Immature natural killer cell (primary cell): ENCODE measurements around the gene CSF2. TPM values are rescaled to one million over a fixed set of nuclear protein-coding genes. Genes with fewer than 3 reads are reported as not detected.

Experiments used
- DNase-seq, 3 donors: peaks; one replicate each; pipeline ENCODE4 v3.0.0; 2022; ENCODE audit warnings: mixed read lengths in 1 of 3
- H3K27ac Mint-ChIP-seq, 6 donors: one replicate each; pipeline ENCODE4 v1.8.0; 2020; ENCODE audit warnings: mixed read lengths in 6 of 6, mild to moderate bottlenecking in 5 of 6, inconsistent platforms in 4 of 6, moderate library complexity in 3 of 6
- H3K27me3 Mint-ChIP-seq, 3 donors: one replicate each; pipeline ENCODE4 v1.8.0; 2020 to 2021; ENCODE audit warnings: low read depth in 3 of 3, mild to moderate bottlenecking in 3 of 3, mixed read lengths in 3 of 3, moderate library complexity in 3 of 3, inconsistent platforms in 1 of 3
- H3K36me3 Mint-ChIP-seq, 3 donors: one replicate each; pipeline ENCODE4 v1.8.0; 2020; ENCODE audit warnings: mixed read lengths in 3 of 3, inconsistent platforms in 2 of 3, mild to moderate bottlenecking in 2 of 3
- H3K4me1 Mint-ChIP-seq, 2 donors: one replicate each; pipeline ENCODE4 v1.8.0; 2020; ENCODE audit warnings: inconsistent platforms in 2 of 2, mild to moderate bottlenecking in 2 of 2, mixed read lengths in 2 of 2, moderate library complexity in 1 of 2
- H3K4me3 Mint-ChIP-seq, 5 donors: one replicate each; pipeline ENCODE4 v1.8.0; 2020; ENCODE audit warnings: mild to moderate bottlenecking in 5 of 5, mixed read lengths in 5 of 5, inconsistent platforms in 3 of 5, moderate library complexity in 3 of 5
- H3K9me3 Mint-ChIP-seq, 6 donors: one replicate each; pipeline ENCODE4 v1.8.0; 2020; ENCODE audit warnings: mild to moderate bottlenecking in 6 of 6, mixed read lengths in 6 of 6, inconsistent platforms in 4 of 6, moderate library complexity in 3 of 6
- polyA plus RNA-seq, 3 donors: library from polyadenylated mRNA; unstranded; fragments of 300-500 nt; fragmentation: Illumina TruSeq; gene quantifications; one replicate each; pipeline ENCODE4 v1.2.3, GENCODE V29; 2021

The CSF2 gene
- polyA plus RNA-seq = under 1 TPM in 2 of 3 donors, not detected in 1; 0.43 to 0.86 TPM

DNA sequence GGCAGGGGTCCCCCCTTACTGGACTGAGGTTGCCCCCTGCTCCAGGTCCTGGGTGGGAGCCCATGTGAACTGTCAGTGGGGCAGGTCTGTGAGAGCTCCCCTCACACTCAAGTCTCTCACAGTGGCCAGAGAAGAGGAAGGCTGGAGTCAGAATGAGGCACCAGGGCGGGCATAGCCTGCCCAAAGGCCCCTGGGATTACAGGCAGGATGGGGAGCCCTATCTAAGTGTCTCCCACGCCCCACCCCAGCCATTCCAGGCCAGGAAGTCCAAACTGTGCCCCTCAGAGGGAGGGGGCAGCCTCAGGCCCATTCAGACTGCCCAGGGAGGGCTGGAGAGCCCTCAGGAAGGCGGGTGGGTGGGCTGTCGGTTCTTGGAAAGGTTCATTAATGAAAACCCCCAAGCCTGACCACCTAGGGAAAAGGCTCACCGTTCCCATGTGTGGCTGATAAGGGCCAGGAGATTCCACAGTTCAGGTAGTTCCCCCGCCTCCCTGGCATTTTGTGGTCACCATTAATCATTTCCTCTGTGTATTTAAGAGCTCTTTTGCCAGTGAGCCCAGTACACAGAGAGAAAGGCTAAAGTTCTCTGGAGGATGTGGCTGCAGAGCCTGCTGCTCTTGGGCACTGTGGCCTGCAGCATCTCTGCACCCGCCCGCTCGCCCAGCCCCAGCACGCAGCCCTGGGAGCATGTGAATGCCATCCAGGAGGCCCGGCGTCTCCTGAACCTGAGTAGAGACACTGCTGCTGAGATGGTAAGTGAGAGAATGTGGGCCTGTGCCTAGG, at the start of gene CSF2:
TSS of gene CSF2 (plus strand) at position 559 of the 783 bp plus-strand sequence. CDS start at position 594, 35 bp downstream.
- peaks cover 66 to 74% of the 10 kb centered on the region in 2 donors for H3K4me1 Mint-ChIP-seq
- peak within 1 kb of the TSS in 4 of 5 donors; percentile 21 to 56 (median 33) for H3K4me3 Mint-ChIP-seq
- peaks cover 0 to 3% (median 0%) of the 10 kb centered on the region in 3 donors for H3K27me3 Mint-ChIP-seq
- H3K36me3 Mint-ChIP-seq = no peaks in the 10 kb centered on the region
- peak within 1 kb of the TSS in 4 of 6 donors; percentile 49 to 72 (median 62) for H3K27ac Mint-ChIP-seq
- no peaks in the 10 kb centered on the region for H3K9me3 Mint-ChIP-seq
- peak in 1 of 3 donors; percentile 23 for DNase-seq

DNA sequence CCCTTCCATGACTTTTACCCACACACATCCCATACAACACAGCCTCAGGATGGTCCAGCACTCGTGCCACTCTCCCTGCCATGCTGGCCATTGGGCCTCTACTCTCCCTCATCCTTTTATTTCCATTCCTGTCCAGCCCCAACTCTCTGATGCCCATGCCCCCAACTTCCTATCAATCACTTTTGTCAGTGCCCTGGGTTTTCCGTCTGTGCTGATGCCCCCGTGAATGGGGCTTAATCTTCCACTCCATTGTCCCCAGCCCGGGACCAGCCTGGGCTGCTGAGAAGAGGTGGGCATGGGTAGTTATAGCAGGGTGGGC, 49.5 kb upstream of the CSF2 start:
- no peaks in the 10 kb centered on the region for H3K36me3 Mint-ChIP-seq
- peaks cover 2 to 17% (median 4%) of the 10 kb centered on the region in 3 donors for H3K27me3 Mint-ChIP-seq
- H3K4me1 Mint-ChIP-seq = peaks cover 21 to 24% of the 10 kb centered on the region in 2 donors
- no peak for DNase-seq
- no peak overlapping the region for H3K4me3 Mint-ChIP-seq
- no peak overlapping the region for H3K27ac Mint-ChIP-seq
- H3K9me3 Mint-ChIP-seq = no peaks in the 10 kb centered on the region

DNA sequence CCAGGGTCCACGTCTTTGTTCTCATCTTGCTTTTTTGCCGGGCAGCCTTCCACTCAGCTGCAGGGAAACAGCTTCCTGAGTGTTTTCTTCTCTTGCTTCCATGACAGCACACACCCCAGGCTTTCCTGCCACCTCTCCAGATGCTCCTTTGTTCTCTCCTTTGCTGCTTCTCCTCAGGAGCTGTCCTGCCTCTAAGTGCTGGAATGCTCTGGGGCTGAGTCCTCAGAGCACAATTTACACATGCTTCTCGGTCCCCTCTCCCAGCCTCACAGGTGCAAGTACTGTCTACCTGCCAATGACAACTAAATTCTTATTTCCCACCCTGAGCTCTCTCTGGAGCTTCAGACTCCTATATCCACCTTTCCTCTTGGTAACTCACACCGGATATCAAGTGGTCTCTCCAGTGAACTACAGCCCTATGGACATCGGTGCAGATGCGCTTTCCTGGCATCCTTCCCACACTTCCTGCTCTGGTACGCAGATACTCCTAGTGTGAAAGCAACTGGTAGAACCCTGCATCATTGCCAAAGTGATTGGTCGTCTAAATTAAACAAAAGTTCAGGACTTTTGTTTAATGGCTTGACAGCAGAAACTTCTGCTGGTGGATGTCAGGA, 48.7 kb upstream of the CSF2 start:
- Mint-ChIP-seq H3K27me3 (peaks cover 2 to 17% (median 4%) of the 10 kb centered on the region in 3 donors), H3K27ac (no peak overlapping the region)

DNA sequence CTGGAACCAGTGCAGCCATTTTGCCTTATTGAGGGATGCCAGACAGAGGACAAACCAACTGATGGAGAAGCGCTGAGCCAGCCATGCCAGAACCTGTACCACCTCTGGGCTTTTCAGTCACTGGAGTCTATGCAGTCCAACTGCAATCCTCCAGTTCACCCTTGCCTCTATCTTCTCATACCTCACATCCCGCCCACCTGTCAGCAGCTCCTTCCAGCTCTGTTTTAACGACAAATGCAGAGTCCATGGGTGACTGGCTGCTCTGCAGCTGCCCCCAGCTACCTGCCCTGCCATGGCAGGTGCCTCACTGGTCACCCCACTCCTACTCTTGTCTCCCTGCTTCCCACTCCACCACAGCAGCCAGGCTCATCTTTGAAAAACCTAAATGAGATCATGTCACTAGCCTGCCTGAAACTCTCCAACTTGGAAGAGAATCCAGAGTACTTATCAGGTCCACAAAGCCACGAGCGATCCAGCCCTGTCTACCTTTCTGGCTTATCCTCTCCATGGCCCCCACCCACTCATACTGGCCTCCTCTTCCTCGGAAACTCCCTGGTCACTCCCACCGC, 48.1 kb upstream of the CSF2 start:
- no peak for DNase-seq
- no peak overlapping the region for H3K4me3 Mint-ChIP-seq
- H3K9me3 Mint-ChIP-seq = no peaks in the 10 kb centered on the region
- H3K27ac Mint-ChIP-seq = no peak overlapping the region
- peaks cover 9 to 10% of the 10 kb centered on the region in 2 donors for H3K4me1 Mint-ChIP-seq
- peaks cover 0 to 11% (median 0%) of the 10 kb centered on the region in 3 donors for H3K36me3 Mint-ChIP-seq
- peaks cover 2 to 14% (median 4%) of the 10 kb centered on the region in 3 donors for H3K27me3 Mint-ChIP-seq

More for the DNA sequence above, 48.7 kb upstream of the CSF2 start:
- H3K4me3 Mint-ChIP-seq = no peak overlapping the region
- no peak for DNase-seq
- H3K36me3 Mint-ChIP-seq = peaks cover 0 to 5% (median 0%) of the 10 kb centered on the region in 3 donors
- no peaks in the 10 kb centered on the region for H3K9me3 Mint-ChIP-seq
- H3K4me1 Mint-ChIP-seq = peaks cover 15 to 16% of the 10 kb centered on the region in 2 donors

DNA sequence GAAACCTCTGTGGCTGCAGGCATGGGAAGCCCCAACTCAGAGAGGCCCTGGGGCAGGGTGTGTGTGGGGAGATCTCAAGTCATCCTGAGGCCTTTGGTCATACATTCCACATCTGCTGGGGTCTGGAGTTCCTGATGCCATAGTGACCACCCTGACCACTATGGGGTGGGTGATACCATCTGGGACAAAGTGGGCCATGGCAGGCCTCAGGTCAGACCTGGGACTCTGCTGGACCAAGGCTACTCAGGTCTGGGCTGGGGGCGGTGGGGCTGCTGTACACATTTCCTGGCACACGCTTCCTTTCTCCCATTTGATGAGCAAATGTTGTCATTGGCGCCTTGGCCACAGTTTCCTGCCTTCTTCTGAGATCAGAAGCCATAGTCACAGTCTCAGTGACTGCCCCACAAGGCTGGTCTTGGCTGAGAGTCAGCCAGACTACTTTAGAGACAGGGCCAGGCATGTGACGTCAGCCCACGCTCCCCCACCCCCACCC, 47.0 kb upstream of the CSF2 start:
- peak; percentile 79 to 81 (median 79) for DNase-seq
- H3K9me3 Mint-ChIP-seq = no peaks in the 10 kb centered on the region
- H3K4me3 Mint-ChIP-seq = peak overlapping the region in 2 of 5 donors; percentile 77 to 79
- peaks cover 0 to 1% of the 10 kb centered on the region in 2 donors for H3K4me1 Mint-ChIP-seq
- H3K36me3 Mint-ChIP-seq = peaks cover 0 to 12% (median 0%) of the 10 kb centered on the region in 3 donors
- H3K27ac Mint-ChIP-seq = peak overlapping the region in 1 of 6 donors; percentile 68
- H3K27me3 Mint-ChIP-seq = peaks cover 0 to 13% (median 2%) of the 10 kb centered on the region in 3 donors

DNA sequence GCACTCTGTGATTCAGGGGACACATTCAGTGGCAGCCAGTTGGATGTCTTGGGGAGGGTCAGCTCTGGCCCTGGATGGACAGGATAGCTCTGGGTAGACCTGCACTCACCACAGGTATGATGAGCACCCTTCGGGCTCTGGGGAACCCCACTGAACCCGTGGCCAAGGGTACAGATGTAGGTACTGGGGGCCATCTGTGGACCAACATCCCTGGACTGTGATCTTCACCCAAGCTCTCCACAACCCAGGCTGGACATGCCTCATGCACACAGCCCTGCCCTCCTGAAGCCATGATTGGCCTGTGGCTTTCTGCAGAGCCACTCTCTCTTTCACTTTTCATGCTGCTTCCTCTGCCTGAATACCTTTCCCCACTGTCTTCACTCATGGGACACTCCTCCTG, 46.6 kb upstream of the CSF2 start:
- H3K9me3 Mint-ChIP-seq = no peaks in the 10 kb centered on the region
- peaks cover 0 to 1% of the 10 kb centered on the region in 2 donors for H3K4me1 Mint-ChIP-seq
- peak overlapping the region in 1 of 6 donors; percentile 68 for H3K27ac Mint-ChIP-seq
- DNase-seq = peak in 1 of 3 donors; percentile 47
- H3K36me3 Mint-ChIP-seq = peaks cover 0 to 12% (median 0%) of the 10 kb centered on the region in 3 donors
- H3K4me3 Mint-ChIP-seq = peak overlapping the region in 2 of 5 donors; percentile 77 to 79
- H3K27me3 Mint-ChIP-seq = peaks cover 0 to 13% (median 2%) of the 10 kb centered on the region in 3 donors

DNA sequence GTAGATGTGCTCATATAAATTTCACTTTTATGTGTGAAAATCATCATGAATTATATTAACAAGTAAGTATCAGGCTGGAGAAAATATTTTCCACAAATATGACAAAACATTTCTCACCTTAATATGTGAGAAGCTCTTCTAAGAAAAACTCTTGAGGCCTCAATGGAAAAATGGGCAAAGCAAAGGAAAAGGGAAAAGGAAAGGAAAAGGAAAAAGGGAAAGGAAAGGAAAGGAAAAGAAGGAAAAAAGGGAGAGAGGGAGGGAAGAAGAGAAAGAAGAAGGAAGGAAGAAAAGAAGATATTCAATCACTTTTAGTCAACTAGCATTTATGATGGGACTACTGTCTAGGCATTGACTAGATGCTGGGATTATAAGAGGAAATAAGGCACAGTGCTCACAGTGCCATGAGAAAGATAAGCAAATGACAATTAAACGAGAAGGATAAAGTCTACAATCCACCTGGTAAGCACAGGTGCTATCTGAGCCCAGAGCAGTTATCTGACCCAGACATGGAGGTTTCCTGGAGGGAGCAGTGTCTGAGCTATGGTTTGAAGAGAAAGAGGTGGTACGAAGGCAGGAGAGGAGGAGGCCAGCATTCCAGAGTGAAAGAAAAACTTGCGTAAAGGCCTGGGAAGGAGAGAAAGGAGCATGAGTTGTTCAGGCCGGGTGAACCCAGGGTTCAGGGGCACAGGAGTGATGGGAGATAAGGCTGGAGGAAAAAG, 43.8 kb upstream of the CSF2 start:
- no peak overlapping the region for H3K4me3 Mint-ChIP-seq
- H3K4me1 Mint-ChIP-seq = peaks cover 0 to 1% of the 10 kb centered on the region in 2 donors
- no peak for DNase-seq
- H3K36me3 Mint-ChIP-seq = peaks cover 0 to 12% (median 6%) of the 10 kb centered on the region in 3 donors
- peaks cover 0 to 16% (median 6%) of the 10 kb centered on the region in 6 donors for H3K9me3 Mint-ChIP-seq
- peaks cover 2 to 16% (median 7%) of the 10 kb centered on the region in 3 donors for H3K27me3 Mint-ChIP-seq
- peak overlapping the region in 4 of 6 donors; percentile 15 to 32 (median 24) for H3K27ac Mint-ChIP-seq

DNA sequence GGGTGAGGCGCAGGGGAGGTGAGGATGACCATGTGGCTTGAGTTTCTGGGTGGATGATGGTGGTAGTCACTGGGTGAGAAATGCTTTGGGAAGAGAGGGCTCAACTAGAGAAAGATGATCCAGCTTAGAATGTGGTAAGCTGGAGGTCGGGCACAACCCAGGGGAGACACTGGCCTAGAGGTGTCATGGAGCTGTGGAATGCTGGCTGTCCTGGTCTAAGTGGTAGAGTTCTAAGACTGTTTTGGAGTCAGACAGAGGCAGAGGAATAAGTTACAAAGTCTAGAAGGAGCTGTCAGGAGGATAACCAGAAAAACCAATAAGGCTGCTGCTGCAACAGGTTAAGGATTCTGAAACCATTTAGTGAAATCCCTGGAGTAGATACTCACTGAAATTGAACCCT, 43.0 kb upstream of the CSF2 start:
- no peak for DNase-seq
- Mint-ChIP-seq H3K27me3 (peaks cover 2 to 16% (median 7%) of the 10 kb centered on the region in 3 donors), H3K27ac (peak overlapping the region in 3 of 6 donors; percentile 28 to 32 (median 31)), H3K9me3 (peaks cover 0 to 16% (median 6%) of the 10 kb centered on the region in 6 donors), H3K4me1 (peaks cover 0 to 1% of the 10 kb centered on the region in 2 donors), H3K4me3 (no peak overlapping the region), H3K36me3 (peaks cover 0 to 12% (median 6%) of the 10 kb centered on the region in 3 donors)

DNA sequence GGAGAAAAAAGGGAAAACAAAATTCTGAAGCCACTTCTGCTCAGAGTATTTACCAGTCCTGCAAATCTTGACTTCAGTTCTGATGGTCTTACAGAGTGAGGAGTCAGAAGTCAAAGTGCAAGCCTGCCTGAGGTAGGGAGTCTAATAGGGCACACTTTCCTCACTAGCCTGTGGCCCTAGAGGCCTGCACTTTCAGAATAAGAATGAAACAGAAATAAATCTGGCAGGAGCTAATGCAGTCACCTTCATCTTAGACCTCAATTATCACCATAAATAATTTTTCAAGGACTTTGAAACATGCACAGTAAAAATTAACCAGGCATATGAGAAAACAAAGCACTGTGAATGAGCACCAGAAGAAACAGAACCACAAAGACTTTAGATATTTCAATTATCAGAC, 41.4 kb upstream of the CSF2 start:
- peaks cover 0 to 12% (median 6%) of the 10 kb centered on the region in 3 donors for H3K36me3 Mint-ChIP-seq
- peaks cover 2 to 16% (median 6%) of the 10 kb centered on the region in 3 donors for H3K27me3 Mint-ChIP-seq
- no peak for DNase-seq
- no peak overlapping the region for H3K4me3 Mint-ChIP-seq
- peaks cover 0 to 1% of the 10 kb centered on the region in 2 donors for H3K4me1 Mint-ChIP-seq
- H3K9me3 Mint-ChIP-seq = peaks cover 0 to 16% (median 6%) of the 10 kb centered on the region in 6 donors
- no peak overlapping the region for H3K27ac Mint-ChIP-seq

DNA sequence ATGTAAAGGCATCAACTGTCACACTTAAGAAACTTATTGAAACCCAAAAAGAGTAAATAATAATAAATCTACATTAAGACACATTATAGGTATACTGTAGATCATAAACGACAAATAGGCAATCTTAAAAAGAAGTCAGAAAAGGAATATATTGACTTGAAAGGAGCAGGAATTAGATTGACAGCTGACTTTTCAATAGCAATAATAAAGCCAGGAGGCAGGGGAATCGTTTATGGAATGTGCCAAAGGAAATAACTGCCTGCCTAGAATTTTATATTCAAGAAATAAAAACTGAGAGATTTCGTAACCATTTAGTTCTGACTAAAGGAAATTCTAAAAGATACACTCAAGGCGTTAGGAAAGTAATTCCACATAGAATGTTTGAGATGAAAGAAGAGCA, 40.5 kb upstream of the CSF2 start:
- H3K4me1 Mint-ChIP-seq = peaks cover 0 to 1% of the 10 kb centered on the region in 2 donors
- H3K36me3 Mint-ChIP-seq = peaks cover 0 to 12% (median 6%) of the 10 kb centered on the region in 3 donors
- DNase-seq = no peak
- H3K27ac Mint-ChIP-seq = no peak overlapping the region
- peaks cover 0 to 16% (median 6%) of the 10 kb centered on the region in 6 donors for H3K9me3 Mint-ChIP-seq
- H3K27me3 Mint-ChIP-seq = peaks cover 3 to 12% (median 7%) of the 10 kb centered on the region in 3 donors
- no peak overlapping the region for H3K4me3 Mint-ChIP-seq

DNA sequence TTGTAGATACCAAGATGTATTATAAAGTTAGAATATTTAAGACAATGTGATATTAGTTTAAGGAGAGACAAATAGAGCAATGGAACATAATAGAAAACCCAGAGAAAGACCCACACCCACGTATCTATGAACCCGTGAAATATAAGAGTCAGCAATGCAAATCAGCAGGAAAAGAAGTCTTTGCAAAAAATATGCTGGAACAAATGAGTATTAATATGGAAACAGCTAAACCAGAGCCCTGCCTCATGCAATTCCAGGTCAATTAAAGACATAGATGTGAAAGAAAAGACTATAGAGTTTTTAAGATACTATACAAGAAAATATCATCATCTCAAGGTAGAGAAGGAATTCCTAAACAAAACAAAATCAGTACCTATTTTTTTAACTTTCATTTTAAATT, 36.2 kb upstream of the CSF2 start:
- peaks cover 6 to 16% (median 10%) of the 10 kb centered on the region in 3 donors for H3K27me3 Mint-ChIP-seq
- DNase-seq = no peak
- H3K36me3 Mint-ChIP-seq = peaks cover 0 to 6% (median 0%) of the 10 kb centered on the region in 3 donors
- H3K9me3 Mint-ChIP-seq = peaks cover 0 to 16% (median 6%) of the 10 kb centered on the region in 6 donors
- H3K27ac Mint-ChIP-seq = no peak overlapping the region
- no peak overlapping the region for H3K4me3 Mint-ChIP-seq
- H3K4me1 Mint-ChIP-seq = no peaks in the 10 kb centered on the region

DNA sequence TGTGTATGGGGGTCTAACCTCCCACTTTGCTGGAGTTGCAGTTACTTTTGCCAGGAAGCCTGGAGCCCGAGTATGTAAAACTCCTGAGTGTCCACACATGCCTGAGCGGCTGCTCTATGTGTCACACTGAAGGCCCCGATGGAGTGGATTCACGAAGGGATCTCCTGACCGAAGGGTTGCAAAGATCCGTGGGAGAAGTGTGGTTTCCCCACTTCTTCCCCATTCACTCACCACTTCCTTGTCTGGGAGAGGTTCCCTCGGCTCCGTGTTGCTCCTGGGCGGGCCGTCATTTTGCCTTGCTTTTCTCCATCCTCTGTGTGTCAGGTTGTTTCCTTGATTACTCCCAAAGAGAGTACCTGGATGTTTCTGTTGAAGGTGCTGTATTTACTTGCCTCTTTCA, 29.4 kb upstream of the CSF2 start:
- H3K4me1 Mint-ChIP-seq = no peaks in the 10 kb centered on the region
- peak overlapping the region in 1 of 5 donors; percentile 6 for H3K4me3 Mint-ChIP-seq
- H3K36me3 Mint-ChIP-seq = no peaks in the 10 kb centered on the region
- peaks cover 2 to 12% (median 7%) of the 10 kb centered on the region in 3 donors for H3K27me3 Mint-ChIP-seq
- no peaks in the 10 kb centered on the region for H3K9me3 Mint-ChIP-seq
- no peak overlapping the region for H3K27ac Mint-ChIP-seq
- DNase-seq = no peak

DNA sequence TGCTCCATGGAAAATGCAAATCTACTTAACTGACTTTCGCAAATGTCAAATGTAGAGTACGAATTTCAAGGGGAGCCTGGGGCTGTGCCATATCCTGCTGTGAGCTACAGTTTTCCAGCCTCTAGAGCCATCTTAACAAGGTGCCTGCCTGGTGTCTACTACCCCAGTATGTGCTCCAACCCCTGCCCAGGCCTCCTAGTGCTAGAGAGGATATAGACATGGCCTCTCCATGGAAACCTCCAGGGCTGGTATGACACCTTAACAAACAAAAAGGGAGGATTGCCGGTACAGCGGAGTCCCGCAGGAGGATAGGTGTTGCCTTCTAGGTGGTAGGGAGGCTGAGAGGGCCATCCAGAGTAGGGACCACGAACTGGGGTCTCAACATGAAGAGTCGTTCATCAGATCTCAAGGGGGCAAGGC, 26.7 kb upstream of the CSF2 start:
- Mint-ChIP-seq H3K4me1 (peaks cover 7 to 10% of the 10 kb centered on the region in 2 donors), H3K9me3 (no peaks in the 10 kb centered on the region), H3K27ac (no peak overlapping the region), H3K36me3 (no peaks in the 10 kb centered on the region), H3K27me3 (peaks cover 4 to 12% (median 7%) of the 10 kb centered on the region in 3 donors), H3K4me3 (no peak overlapping the region)
- DNase-seq = no peak
